Measurements from ENCODE around the gene SCAP. TPM values are rescaled to one million over a fixed set of nuclear protein-coding genes. Genes with fewer than 3 reads are reported as not detected.

The SCAP gene
- total RNA-seq, 1 experiment from 2014 or later = 115 TPM

- ATAC-seq = no peak
- no peak overlapping the region; the same call in 1 of the 2 replicates for H3K27ac Mint-ChIP-seq
- no peak overlapping the region for H3K4me3 Mint-ChIP-seq
- no peak for DNase-seq (ENCODE audit: low spot score)
- H3K36me3 Mint-ChIP-seq = peaks cover 51% of the 10 kb centered on the region
- ChIA-PET POLR2A (interaction anchor here (0.7 kb wide), 1 partner anchor 514 kb away, joined by 4 read pairs; no protein-coding TSS in a partner anchor), CTCF (no interaction called here)
- no peaks in the 10 kb centered on the region for H3K4me1 Mint-ChIP-seq
- H3K9me3 Mint-ChIP-seq = no peaks in the 10 kb centered on the region
- TF ChIP-seq ATF1 (CRISPR knock-in tag; IDR thresholded peaks at IDR 0.05) = no peak
- no peak for TF ChIP-seq ZBTB21 (CRISPR knock-in tag; IDR thresholded peaks at IDR 0.05; ENCODE audit: borderline replicate concordance)
- TF ChIP-seq ZNF121 (CRISPR knock-in tag; IDR thresholded peaks at IDR 0.05) = no peak
- no peak for TF ChIP-seq AR (CRISPR knock-in tag; IDR thresholded peaks at IDR 0.05)
- TF ChIP-seq OVOL2 (CRISPR knock-in tag; IDR thresholded peaks at IDR 0.05; ENCODE audit: borderline replicate concordance) = no peak
- no peak for TF ChIP-seq IRF1 (CRISPR knock-in tag; IDR thresholded peaks at IDR 0.05)
- TF ChIP-seq ZSCAN18 (CRISPR knock-in tag; IDR thresholded peaks at IDR 0.05) = no peak
- no peak for TF ChIP-seq ZNF219 (CRISPR knock-in tag; IDR thresholded peaks at IDR 0.05; ENCODE audit: borderline replicate concordance)
- TF ChIP-seq EMX1 (CRISPR knock-in tag; IDR thresholded peaks at IDR 0.05) = no peak
- TF ChIP-seq CREM (CRISPR knock-in tag; IDR thresholded peaks at IDR 0.05) = no peak
- no peak for TF ChIP-seq TEAD1 (CRISPR knock-in tag; IDR thresholded peaks at IDR 0.05)
- TF ChIP-seq ARID4B (CRISPR knock-in tag; IDR thresholded peaks at IDR 0.05; ENCODE audit: borderline replicate concordance) = no peak
- TF ChIP-seq GTF2I (CRISPR knock-in tag; conservative IDR thresholded peaks at IDR 0.05) = no peak
- TF ChIP-seq TEAD4 (CRISPR knock-in tag; IDR thresholded peaks at IDR 0.05) = no peak
- TF ChIP-seq PRDM15 (CRISPR knock-in tag; IDR thresholded peaks at IDR 0.05) = no peak
- no peak for TF ChIP-seq MXD4 (CRISPR knock-in tag; IDR thresholded peaks at IDR 0.05; ENCODE audit: borderline replicate concordance)
- no peak for TF ChIP-seq ZNF425 (CRISPR knock-in tag; conservative IDR thresholded peaks at IDR 0.05)
- TF ChIP-seq USF2 (CRISPR knock-in tag; IDR thresholded peaks at IDR 0.05) = no peak
- TF ChIP-seq NR1H2 (CRISPR knock-in tag; IDR thresholded peaks at IDR 0.05) = no peak
- H3K27me3 Mint-ChIP-seq (ENCODE audit: low read depth) = no peaks in the 10 kb centered on the region
Measured at GRCh38 chr3:47496892-47497291, 21.2 kb upstream of the SCAP start.
